Left ventricle myocardium superior (tissue), 1 donor: Measurements from ENCODE around the gene TRIM2. TPM values are rescaled to one million over a fixed set of nuclear protein-coding genes. Genes with fewer than 3 reads are reported as not detected.

ENCODE experiments used
- ATAC-seq: fragments of 200-7000 bp; cut with Tn5 transposase; one replicate; pipeline ENCODE4 v1.9.1; 2020; ENCODE audit warnings: mild to moderate bottlenecking, moderate library complexity
- DNase-seq: peaks from one replicate; pipeline ENCODE4 v3.0.0-alpha.2; 2020
- intact Hi-C: fragments of 100-400 bp; cut with micrococcal nuclease; formaldehyde crosslinking; loops from one replicate; pipeline ENCODE4 v1.11.0; 2022
- total RNA-seq: library from RNA; stranded (reverse); fragmentation: NEBNext Ultra II Directional; extraction: Animal tissue kit (Norgen Biotek cat#: 25700); gene quantifications from one replicate; pipeline ENCODE4 v1.2.1, GENCODE V29; 2021
- donor health status: DM: no; HTN: yes; CAD: no; lungs with severe emphysema.

Gene TRIM2
- total RNA-seq, 1 donor from 2014 or later = 18.6 TPM

GRCh38 chr4:153295131-153295755, 91.0 kb downstream of the TRIM2 start:
- ATAC-seq (no peak), DNase-seq (no peak)
- intact Hi-C loops = no loop called here

DNA sequence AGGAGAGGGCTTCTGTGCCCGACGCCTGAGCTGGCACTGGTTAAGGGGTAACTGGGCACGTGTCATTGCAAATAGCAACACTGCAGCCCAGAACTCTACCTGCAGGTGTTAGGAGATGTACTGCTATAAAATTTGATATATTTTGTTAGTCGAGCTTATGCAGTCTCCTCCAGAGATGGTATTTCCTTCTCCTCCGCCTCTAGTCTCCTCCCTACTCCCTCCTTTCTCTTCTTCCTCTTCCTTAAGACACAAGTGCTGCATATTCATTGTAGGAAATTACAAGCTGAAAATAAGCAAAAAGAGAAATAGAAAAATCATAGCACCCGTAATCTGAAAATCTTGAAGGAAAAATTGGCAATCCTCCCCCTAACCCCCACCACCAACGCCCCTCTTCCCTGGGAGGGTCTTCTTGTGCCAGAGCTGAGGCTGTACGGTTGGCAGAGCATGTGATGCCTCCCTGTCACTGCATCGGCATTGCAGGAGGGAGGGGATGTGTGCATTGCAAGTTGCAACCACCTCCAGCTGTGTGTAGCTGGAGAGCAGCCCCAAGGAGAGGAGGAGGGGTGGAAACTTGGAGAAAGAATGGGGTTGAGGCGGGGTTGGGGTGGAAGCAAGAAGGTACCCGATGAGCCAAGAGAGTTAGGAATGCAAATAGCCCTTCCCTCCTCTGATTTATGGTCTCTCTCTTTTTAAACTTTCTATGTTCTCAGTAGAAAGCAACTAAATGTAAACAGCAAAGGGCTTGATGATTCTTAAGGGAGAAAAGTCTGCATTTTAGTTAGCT, 92.0 kb downstream of the TRIM2 start:
- intact Hi-C loops = no loop called here
- ATAC-seq (peak; percentile 48), DNase-seq (no peak)

GRCh38 chr4:153297116-153297515, 92.9 kb downstream of the TRIM2 start:
- DNase-seq = no peak
- ATAC-seq = no peak
- intact Hi-C loops = no loop called here

GRCh38 chr4:153310793-153311192, 106.5 kb downstream of the TRIM2 start:
- DNase-seq (no peak), ATAC-seq (peak; percentile 47)
- intact Hi-C loops = no loop called here

DNA sequence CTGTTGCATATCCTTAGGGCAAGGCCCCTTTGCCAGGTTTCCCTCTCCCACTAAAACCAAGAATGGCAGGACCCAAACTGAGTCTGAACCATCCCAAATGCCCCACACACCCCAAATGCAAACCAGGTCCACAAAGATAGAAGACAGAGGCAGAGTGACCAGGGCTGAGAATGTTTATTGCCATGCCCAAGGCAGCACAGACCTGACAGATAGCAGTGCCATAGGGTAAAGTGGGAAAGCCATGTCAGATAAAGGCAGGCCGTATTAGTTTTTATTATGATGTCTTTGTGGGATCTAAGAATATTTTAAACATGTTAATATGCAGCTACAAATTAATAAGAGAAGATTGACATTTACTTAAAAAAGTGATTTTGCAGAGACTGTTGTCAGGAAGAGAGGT, 110.7 kb downstream of the TRIM2 start:
- DNase-seq (no peak), ATAC-seq (no peak)
- intact Hi-C loops = loop anchor here (5.0 kb wide), 2 partner anchors 108 to 168 kb away; no protein-coding TSS in a partner anchor

- intact Hi-C loops = loop anchor here (5.0 kb wide), 2 partner anchors 112 to 172 kb away; no protein-coding TSS in a partner anchor
- DNase-seq = no peak
- peak; percentile 67 for ATAC-seq
Measured at GRCh38 chr4:153318696-153319320, 114.6 kb downstream of the TRIM2 start.

DNA sequence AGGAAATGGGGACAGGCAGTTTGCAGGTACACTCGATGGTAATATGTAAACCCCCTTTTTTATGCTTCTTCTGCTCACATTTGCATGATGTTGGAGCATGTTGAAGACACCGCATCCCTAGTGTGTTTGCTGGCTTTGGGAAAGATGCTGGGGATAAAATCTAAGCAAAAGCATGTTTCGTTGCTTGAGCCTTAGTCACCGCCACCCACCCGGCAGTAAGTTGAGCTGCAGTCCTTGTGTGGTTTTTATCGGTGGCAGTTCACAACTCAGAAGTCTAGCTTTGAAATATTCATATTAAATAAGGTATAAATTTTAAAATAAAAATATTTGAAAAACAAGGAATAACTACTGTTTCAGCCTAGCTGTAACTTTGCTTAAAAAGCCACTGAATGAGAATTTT, 118.5 kb downstream of the TRIM2 start:
- intact Hi-C loops = no loop called here
- DNase-seq = no peak
- ATAC-seq = no peak

GRCh38 chr4:153324046-153324445, 119.8 kb downstream of the TRIM2 start:
- intact Hi-C loops = no loop called here

GRCh38 chr4:153325558-153325957, 121.3 kb downstream of the TRIM2 start:
- intact Hi-C loops = no loop called here
- no peak for ATAC-seq

More at GRCh38 chr4:153324046-153324445, 119.8 kb downstream of the TRIM2 start:
- ATAC-seq (no peak), DNase-seq (no peak)

GRCh38 chr4:153326513-153326912, 122.3 kb downstream of the TRIM2 start:
- intact Hi-C loops = no loop called here
- DNase-seq = no peak
- ATAC-seq = no peak

More at GRCh38 chr4:153325558-153325957, 121.3 kb downstream of the TRIM2 start:
- no peak for DNase-seq

- intact Hi-C loops = no loop called here
- DNase-seq (no peak), ATAC-seq (no peak)
Measured at GRCh38 chr4:153327247-153327646, 123.0 kb downstream of the TRIM2 start.

- ATAC-seq = no peak
- no peak for DNase-seq
- intact Hi-C loops = no loop called here
Measured at GRCh38 chr4:153332936-153333335, 128.7 kb downstream of the TRIM2 start.

GRCh38 chr4:153333874-153334273, 129.6 kb downstream of the TRIM2 start:
- DNase-seq (no peak), ATAC-seq (no peak)
- intact Hi-C loops = no loop called here

- no peak for DNase-seq
- ATAC-seq = no peak
- intact Hi-C loops = no loop called here
Measured at GRCh38 chr4:153335665-153336064, 131.4 kb downstream of the TRIM2 start.

DNA sequence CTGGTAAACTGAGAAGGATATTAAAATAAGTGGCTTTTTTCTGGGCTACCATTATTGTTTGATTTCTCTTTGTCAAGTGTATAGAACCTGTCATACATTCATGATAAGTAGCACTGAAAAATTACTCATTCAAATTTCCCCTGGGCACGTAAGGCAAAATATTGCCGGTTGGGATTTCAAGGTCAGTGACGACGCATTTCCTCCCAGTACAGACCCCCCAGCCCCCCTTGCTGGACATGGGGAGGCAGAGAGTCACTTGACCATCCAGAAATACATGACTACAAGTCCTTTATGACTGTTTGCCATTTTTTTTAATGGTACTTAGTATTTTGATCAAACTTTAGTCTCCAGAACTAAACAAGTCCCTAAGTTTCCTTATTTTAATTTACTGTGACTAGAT, 133.4 kb downstream of the TRIM2 start:
- ATAC-seq = no peak
- DNase-seq = no peak
- intact Hi-C loops = no loop called here

DNA sequence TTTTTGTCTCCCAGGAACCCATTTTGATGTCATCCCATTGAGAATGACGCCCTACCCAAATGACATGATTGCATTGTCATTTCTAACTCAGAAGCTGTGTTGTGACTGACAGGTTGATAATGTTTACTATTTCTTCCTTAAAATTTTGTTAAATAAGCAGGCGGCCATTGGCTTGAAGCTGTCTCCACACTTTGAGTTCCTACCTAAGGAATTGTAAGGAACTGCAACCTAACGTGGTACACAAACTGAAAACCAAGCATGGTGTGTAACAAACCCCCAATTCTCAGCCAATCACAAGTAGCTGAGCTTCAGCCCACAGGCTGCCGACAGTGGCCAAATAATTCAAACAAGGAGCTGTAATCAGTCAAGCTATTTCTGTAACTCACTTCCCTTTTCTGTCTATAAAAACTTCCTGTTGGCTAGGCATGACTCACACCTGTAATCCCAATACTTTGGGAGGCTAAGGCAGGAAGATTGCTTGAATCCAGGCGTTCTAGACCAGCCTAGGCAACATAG, 137.4 kb downstream of the TRIM2 start:
- intact Hi-C loops = no loop called here
- ATAC-seq (no peak), DNase-seq (no peak)

- ATAC-seq = no peak
- DNase-seq = no peak
- intact Hi-C loops = no loop called here
Measured at GRCh38 chr4:153342751-153343552, 138.7 kb downstream of the TRIM2 start.

- ATAC-seq (peak; percentile 97), DNase-seq (peak; percentile 90)
- intact Hi-C loops = loop anchor here (2.0 kb wide), 1 partner anchor 230 kb away; no protein-coding TSS in a partner anchor
Measured at GRCh38 chr4:153344131-153345011, 140.1 kb downstream of the TRIM2 start, which contains the start of gene MND1. TSS of gene MND1 (plus strand) at chr4:153344688. CDS start at chr4:153344738, 50 bp downstream.
